ENCODE results near the gene KIAA0319L. TPM values are rescaled to one million over a fixed set of nuclear protein-coding genes. Genes with fewer than 3 reads are reported as not detected.

KIAA0319L gene
- total RNA-seq, 2 experiments from 2014 or later = 25.3 to 44.9 TPM

GRCh38 chr1:35454616-35455015 lies 102.6 kb downstream of the KIAA0319L start:
- Histone ChIP-seq H3K9me2 (ENCODE audit: insufficient read depth, low read length) (no peaks in the 10 kb centered on the region), H3K36me3 (ENCODE audit: insufficient read depth, low read length) (peaks cover 23% of the 10 kb centered on the region), H3K27ac (ENCODE audit: low read depth, low read length, poor library complexity, severe bottlenecking) (no peak overlapping the region), H3K4me3 (ENCODE audit: low read depth, low read length, poor library complexity, severe bottlenecking) (no peak overlapping the region), H3K4me2 (ENCODE audit: low read length) (no peak overlapping the region), H3K9me3 (ENCODE audit: low read length) (no peaks in the 10 kb centered on the region), H2AFZ (ENCODE audit: low read length) (no peak overlapping the region), H4K20me1 (ENCODE audit: insufficient read depth, low read length) (no peaks in the 10 kb centered on the region), H3K4me1 (ENCODE audit: insufficient read depth, low read length, poor library complexity, severe bottlenecking) (no peaks in the 10 kb centered on the region), H3K79me2 (ENCODE audit: insufficient read depth, low read depth, low read length) (no peaks in the 10 kb centered on the region)
- intact Hi-C loops (cut with micrococcal nuclease; ENCODE audit: unreplicated experiment) = no loop called here
- no peak for DNase-seq (ENCODE audit: low spot score)
- ChIA-PET CTCF (ENCODE audit: unreplicated experiment) (no interaction called here), POLR2A (interaction anchor here (0.6 to 1.1 kb wide), 5 partner anchors 8 to 256 kb away, joined by 3 to 6 read pairs (median 4); partner anchors contain the start of genes KIAA0319L and NCDN)
- no TSS peak for BruUV-seq (replicated peaks)
- TF ChIP-seq, protein P1, sequence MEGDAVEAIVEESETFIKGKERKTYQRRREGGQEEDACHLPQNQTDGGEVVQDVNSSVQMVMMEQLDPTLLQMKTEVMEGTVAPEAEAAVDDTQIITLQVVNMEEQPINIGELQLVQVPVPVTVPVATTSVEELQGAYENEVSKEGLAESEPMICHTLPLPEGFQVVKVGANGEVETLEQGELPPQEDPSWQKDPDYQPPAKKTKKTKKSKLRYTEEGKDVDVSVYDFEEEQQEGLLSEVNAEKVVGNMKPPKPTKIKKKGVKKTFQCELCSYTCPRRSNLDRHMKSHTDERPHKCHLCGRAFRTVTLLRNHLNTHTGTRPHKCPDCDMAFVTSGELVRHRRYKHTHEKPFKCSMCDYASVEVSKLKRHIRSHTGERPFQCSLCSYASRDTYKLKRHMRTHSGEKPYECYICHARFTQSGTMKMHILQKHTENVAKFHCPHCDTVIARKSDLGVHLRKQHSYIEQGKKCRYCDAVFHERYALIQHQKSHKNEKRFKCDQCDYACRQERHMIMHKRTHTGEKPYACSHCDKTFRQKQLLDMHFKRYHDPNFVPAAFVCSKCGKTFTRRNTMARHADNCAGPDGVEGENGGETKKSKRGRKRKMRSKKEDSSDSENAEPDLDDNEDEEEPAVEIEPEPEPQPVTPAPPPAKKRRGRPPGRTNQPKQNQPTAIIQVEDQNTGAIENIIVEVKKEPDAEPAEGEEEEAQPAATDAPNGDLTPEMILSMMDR (conservative IDR thresholded peaks at IDR 0.05; ENCODE audit: low read length) = no peak
- TF ChIP-seq EZH2phosphoT487 (IDR thresholded peaks at IDR 0.05; ENCODE audit: borderline replicate concordance, low read depth, low read length) = no peak

GRCh38 chr1:35454176-35454575 lies 103.0 kb downstream of the KIAA0319L start:
- H3K4me1 ChIP-seq (ENCODE audit: insufficient read depth, low read length, poor library complexity, severe bottlenecking) = no peaks in the 10 kb centered on the region
- H3K9me2 ChIP-seq (ENCODE audit: insufficient read depth, low read length) = no peaks in the 10 kb centered on the region
- CTCF ChIA-PET (ENCODE audit: unreplicated experiment) = no interaction called here
- no peak overlapping the region for H3K27ac ChIP-seq (ENCODE audit: low read depth, low read length, poor library complexity, severe bottlenecking)
- no TSS peak for BruUV-seq (replicated peaks)
- no peak overlapping the region for H3K4me3 ChIP-seq (ENCODE audit: low read depth, low read length, poor library complexity, severe bottlenecking)
- H3K36me3 ChIP-seq (ENCODE audit: insufficient read depth, low read length) = peaks cover 28% of the 10 kb centered on the region
- H2AFZ ChIP-seq (ENCODE audit: low read length) = no peak overlapping the region
- TF ChIP-seq, protein P1 (conservative IDR thresholded peaks at IDR 0.05; ENCODE audit: low read length) = no peak
- no peak for TF ChIP-seq EZH2phosphoT487 (IDR thresholded peaks at IDR 0.05; ENCODE audit: borderline replicate concordance, low read depth, low read length)
- intact Hi-C loops (cut with micrococcal nuclease; ENCODE audit: unreplicated experiment) = no loop called here
- H3K4me2 ChIP-seq (ENCODE audit: low read length) = no peak overlapping the region
- H3K9me3 ChIP-seq (ENCODE audit: low read length) = no peaks in the 10 kb centered on the region
- H3K79me2 ChIP-seq (ENCODE audit: insufficient read depth, low read depth, low read length) = no peaks in the 10 kb centered on the region
- POLR2A ChIA-PET = interaction anchor here (1.1 kb wide), 1 partner anchor 102 kb away, joined by 3 read pairs; no protein-coding TSS in a partner anchor
- no peak for DNase-seq (ENCODE audit: low spot score)
- no peaks in the 10 kb centered on the region for H4K20me1 ChIP-seq (ENCODE audit: insufficient read depth, low read length)

DNA sequence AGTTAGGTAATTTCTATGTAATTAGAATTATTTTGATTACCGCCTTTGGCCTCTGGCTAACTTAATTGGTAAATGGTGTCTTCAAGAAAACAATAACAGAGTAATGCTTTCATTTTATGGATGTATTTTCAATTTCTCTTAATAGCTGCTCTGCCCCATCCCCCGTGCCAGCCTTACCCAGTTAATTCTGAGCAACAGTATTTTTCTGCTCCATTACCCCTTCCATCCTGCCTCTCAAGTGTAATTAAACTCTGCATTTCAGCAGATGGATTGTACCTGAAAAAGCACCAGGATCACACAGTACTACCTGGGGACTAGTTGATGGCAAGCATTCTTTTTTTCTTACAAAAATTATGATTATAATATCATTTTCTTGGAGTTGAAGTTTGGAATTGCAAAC lies 104.2 kb downstream of the KIAA0319L start:
- no peak for TF ChIP-seq EZH2phosphoT487 (IDR thresholded peaks at IDR 0.05; ENCODE audit: borderline replicate concordance, low read depth, low read length)
- TF ChIP-seq, protein P1 (conservative IDR thresholded peaks at IDR 0.05; ENCODE audit: low read length) = no peak
- peaks cover 30% of the 10 kb centered on the region for H3K36me3 ChIP-seq (ENCODE audit: insufficient read depth, low read length)
- H3K4me3 ChIP-seq (ENCODE audit: low read depth, low read length, poor library complexity, severe bottlenecking) = no peak overlapping the region
- H2AFZ ChIP-seq (ENCODE audit: low read length) = no peak overlapping the region
- no peak overlapping the region for H3K4me2 ChIP-seq (ENCODE audit: low read length)
- H4K20me1 ChIP-seq (ENCODE audit: insufficient read depth, low read length) = no peaks in the 10 kb centered on the region
- no peaks in the 10 kb centered on the region for H3K79me2 ChIP-seq (ENCODE audit: insufficient read depth, low read depth, low read length)
- H3K9me2 ChIP-seq (ENCODE audit: insufficient read depth, low read length) = no peaks in the 10 kb centered on the region
- BruUV-seq (replicated peaks) = no TSS peak
- POLR2A ChIA-PET = no interaction called here
- intact Hi-C loops (cut with micrococcal nuclease; ENCODE audit: unreplicated experiment) = no loop called here
- CTCF ChIA-PET (ENCODE audit: unreplicated experiment) = interaction anchor here (1.2 to 2.7 kb wide), 2 partner anchors 93 to 112 kb away, joined by 4 to 6 read pairs; no protein-coding TSS in a partner anchor
- no peak overlapping the region for H3K27ac ChIP-seq (ENCODE audit: low read depth, low read length, poor library complexity, severe bottlenecking)
- no peaks in the 10 kb centered on the region for H3K9me3 ChIP-seq (ENCODE audit: low read length)
- no peaks in the 10 kb centered on the region for H3K4me1 ChIP-seq (ENCODE audit: insufficient read depth, low read length, poor library complexity, severe bottlenecking)
- no peak for DNase-seq (ENCODE audit: low spot score)

All from OCI-LY7 (cell line).